HL-60 (cell line): Measurements from ENCODE around the gene IL23R.

ENCODE experiments used
- DNase-seq, 2 experiments: peaks; one replicate each; pipeline ENCODE4 v3.0.0-alpha.2; 2010 to 2020; ENCODE audit warnings: low read depth in 1 of 2, low spot score in 1 of 2
- H3K27ac ChIP-seq: fragments of 250-450 bp; sonication (Bioruptor Pico); replicated peaks from 2 replicates; pipeline ENCODE4 v1.5.1; 2020; ENCODE audit warnings: mild to moderate bottlenecking, moderate library complexity
- H3K27me3 ChIP-seq: fragments of 250-450 bp; sonication (Bioruptor Pico); 2 replicates; pipeline ENCODE4 v1.5.1; 2021; ENCODE audit warnings: mild to moderate bottlenecking, moderate library complexity; ENCODE audit not compliant: insufficient read depth, poor library complexity, severe bottlenecking
- H3K4me3 ChIP-seq: replicated peaks from 2 replicates; pipeline ENCODE4 v1.5.1; 2011; ENCODE audit warnings: mild to moderate bottlenecking, control low read depth, low read length; ENCODE audit not compliant: insufficient read depth
- CTCF ChIP-seq: IDR thresholded peaks from one replicate; pipeline ENCODE4 v1.5.1; 2011; ENCODE audit warnings: low read length, control low read depth, inconsistent platforms; ENCODE audit not compliant: insufficient read depth
- GABPA ChIP-seq: IDR thresholded peaks from 2 replicates; pipeline ENCODE4 v1.6.1; 2012; ENCODE audit warnings: low read depth
- POLR2AphosphoS5 ChIP-seq: IDR thresholded peaks from 2 replicates; pipeline ENCODE4 v1.6.1; 2012; ENCODE audit warnings: low read depth
- REST ChIP-seq: IDR thresholded peaks from 2 replicates; pipeline ENCODE4 v1.6.1; 2012; ENCODE audit warnings: low read depth; ENCODE audit not compliant: insufficient replicate concordance
- SPI1 ChIP-seq: IDR thresholded peaks from 2 replicates; pipeline ENCODE4 v1.6.1; 2012; ENCODE audit warnings: low read depth, mild to moderate bottlenecking, borderline replicate concordance

The IL23R gene

GRCh38 chr1:67262735-67263134 lies 96.5 kb downstream of the IL23R start:
- H3K27ac ChIP-seq: no peak overlapping the region
- TF ChIP-seq REST: no peak
- TF ChIP-seq CTCF: no peak
- H3K27me3 ChIP-seq: peaks cover 2% of the 10 kb centered on the region
- no peak for DNase-seq
- no peak overlapping the region for H3K4me3 ChIP-seq

DNA sequence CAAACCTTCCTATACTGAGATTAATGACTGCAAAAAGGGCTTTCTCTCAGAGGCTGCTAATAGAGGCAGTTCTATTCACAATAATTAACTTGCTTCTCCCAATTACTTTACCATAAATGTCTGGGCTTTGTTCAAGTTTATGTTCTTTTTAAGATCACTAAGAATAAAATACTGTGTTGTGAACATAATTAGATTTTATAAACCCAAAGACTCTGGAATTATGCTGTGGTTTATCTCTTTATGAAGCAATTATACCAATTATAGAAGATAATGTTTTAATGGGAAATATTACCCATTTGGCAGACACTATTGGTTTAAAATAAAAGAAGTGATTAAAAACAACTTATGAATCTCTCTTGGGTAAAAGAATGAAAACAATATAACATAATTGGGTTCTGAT lies 97.9 kb downstream of the IL23R start:
- Histone ChIP-seq H3K4me3 (no peak overlapping the region), H3K27ac (no peak overlapping the region), H3K27me3 (peaks cover 2% of the 10 kb centered on the region)
- TF ChIP-seq REST (no peak), CTCF (no peak), POLR2AphosphoS5 (no peak), SPI1 (no peak), GABPA (no peak)
- no peak for DNase-seq

- Histone ChIP-seq H3K27me3 (peaks cover 2% of the 10 kb centered on the region), H3K4me3 (no peak overlapping the region), H3K27ac (no peak overlapping the region)
- no peak for TF ChIP-seq POLR2AphosphoS5
- TF ChIP-seq REST: no peak
- no peak for TF ChIP-seq CTCF
- no peak for TF ChIP-seq SPI1
- no peak for TF ChIP-seq GABPA
- DNase-seq: no peak
Observed at GRCh38 chr1:67264899-67265298, 98.6 kb downstream of the IL23R start.
